ENCODE results near the gene CAB39. TPM values are rescaled to one million over a fixed set of nuclear protein-coding genes. Genes with fewer than 3 reads are reported as not detected.

Gene CAB39
- polyA plus RNA-seq, 1 of the 3 experiments (the other 2 are of a cell fraction), result 15.7 TPM

DNA sequence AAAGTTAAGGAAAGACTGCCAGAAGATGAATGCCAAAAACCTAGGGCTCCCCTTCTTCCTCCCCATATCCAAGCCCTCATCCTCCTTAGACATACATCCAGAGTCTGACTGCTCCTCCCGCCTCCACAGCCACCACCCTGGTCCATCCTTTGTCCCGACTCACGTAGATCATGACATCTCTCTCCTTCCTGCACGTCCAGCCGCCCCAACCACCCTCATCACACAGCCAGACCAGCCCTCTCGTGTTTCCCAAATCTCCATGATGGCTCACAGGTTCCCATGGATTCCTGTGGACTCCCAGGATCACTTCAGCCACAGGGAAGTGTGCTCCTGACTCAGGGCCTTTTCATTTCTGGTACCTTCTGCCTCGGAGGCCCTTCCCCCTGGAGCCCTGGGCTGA lies 47.8 kb upstream of the CAB39 start:
- Histone ChIP-seq H3K4me3 (ENCODE audit: low read depth in 2 of 2, low read length in 1 of 2) (no peak overlapping the region), H3K79me2 (ENCODE audit: insufficient read depth) (no peaks in the 10 kb centered on the region), H3K4me1 (ENCODE audit: control insufficient read depth in 1 of 2, insufficient read depth in 2 of 2, low read depth in 1 of 2, low read length in 1 of 2) (peaks cover 0 to 4% of the 10 kb centered on the region in 2 experiments; a peak in 1 of 4 replicates), H3K9ac (no peak overlapping the region), H3K9me3 (no peaks in the 10 kb centered on the region), H3K27ac (ENCODE audit: low read depth in 2 of 2, low read length in 1 of 2) (no peak overlapping the region), H3F3A (replicated peaks; ENCODE audit: insufficient read depth) (no peaks in the 10 kb centered on the region), H3K9me2 (no peaks in the 10 kb centered on the region), H3K36me3 (replicated peaks in 1 of 2; ENCODE audit: control insufficient read depth in 1 of 2, insufficient read depth in 2 of 2, low read length in 1 of 2) (no peaks in the 10 kb centered on the region), H3K27me3 (ENCODE audit: insufficient read depth) (no peaks in the 10 kb centered on the region), H3K4me2 (no peak overlapping the region), H4K20me1 (ENCODE audit: insufficient read depth) (no peaks in the 10 kb centered on the region), H2AFZ (ENCODE audit: low read depth) (no peak overlapping the region)
- 88% methylated on average over 7 of the region's 7 CpGs for WGBS (ENCODE audit: low lambda C conversion rate)
- ChIA-PET POLR2A (no interaction called here), CTCF (interaction anchor here (1.2 kb wide), 1 partner anchor 134 kb away, joined by 4 read pairs; no protein-coding TSS in a partner anchor)
- TF ChIP-seq FOSL2 (IDR thresholded peaks at IDR 0.05; ENCODE audit: borderline replicate concordance, low read depth) (no peak), MXI1 (IDR thresholded peaks at IDR 0.05; ENCODE audit: low read depth, low read length) (no peak), SIN3A (IDR thresholded peaks at IDR 0.05; ENCODE audit: borderline replicate concordance, low read depth, low read length) (no peak), SMC3 (IDR thresholded peaks at IDR 0.05; ENCODE audit: low read depth, low read length) (no peak), TCF12 (IDR thresholded peaks at IDR 0.05) (no peak)
- TF ChIP-seq, protein P1, sequence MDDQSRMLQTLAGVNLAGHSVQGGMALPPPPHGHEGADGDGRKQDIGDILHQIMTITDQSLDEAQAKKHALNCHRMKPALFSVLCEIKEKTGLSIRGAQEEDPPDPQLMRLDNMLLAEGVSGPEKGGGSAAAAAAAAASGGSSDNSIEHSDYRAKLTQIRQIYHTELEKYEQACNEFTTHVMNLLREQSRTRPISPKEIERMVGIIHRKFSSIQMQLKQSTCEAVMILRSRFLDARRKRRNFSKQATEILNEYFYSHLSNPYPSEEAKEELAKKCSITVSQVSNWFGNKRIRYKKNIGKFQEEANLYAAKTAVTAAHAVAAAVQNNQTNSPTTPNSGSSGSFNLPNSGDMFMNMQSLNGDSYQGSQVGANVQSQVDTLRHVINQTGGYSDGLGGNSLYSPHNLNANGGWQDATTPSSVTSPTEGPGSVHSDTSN (IDR thresholded peaks at IDR 0.05), result no peak
- TF ChIP-seq, protein P2, sequence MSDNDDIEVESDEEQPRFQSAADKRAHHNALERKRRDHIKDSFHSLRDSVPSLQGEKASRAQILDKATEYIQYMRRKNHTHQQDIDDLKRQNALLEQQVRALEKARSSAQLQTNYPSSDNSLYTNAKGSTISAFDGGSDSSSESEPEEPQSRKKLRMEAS (IDR thresholded peaks at IDR 0.05; ENCODE audit: low read depth), result no peak
- TF ChIP-seq, protein P3, sequence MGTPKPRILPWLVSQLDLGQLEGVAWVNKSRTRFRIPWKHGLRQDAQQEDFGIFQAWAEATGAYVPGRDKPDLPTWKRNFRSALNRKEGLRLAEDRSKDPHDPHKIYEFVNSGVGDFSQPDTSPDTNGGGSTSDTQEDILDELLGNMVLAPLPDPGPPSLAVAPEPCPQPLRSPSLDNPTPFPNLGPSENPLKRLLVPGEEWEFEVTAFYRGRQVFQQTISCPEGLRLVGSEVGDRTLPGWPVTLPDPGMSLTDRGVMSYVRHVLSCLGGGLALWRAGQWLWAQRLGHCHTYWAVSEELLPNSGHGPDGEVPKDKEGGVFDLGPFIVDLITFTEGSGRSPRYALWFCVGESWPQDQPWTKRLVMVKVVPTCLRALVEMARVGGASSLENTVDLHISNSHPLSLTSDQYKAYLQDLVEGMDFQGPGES (IDR thresholded peaks at IDR 0.05; ENCODE audit: low read depth, low read length), result no peak
- no peak for DNase-seq

DNA sequence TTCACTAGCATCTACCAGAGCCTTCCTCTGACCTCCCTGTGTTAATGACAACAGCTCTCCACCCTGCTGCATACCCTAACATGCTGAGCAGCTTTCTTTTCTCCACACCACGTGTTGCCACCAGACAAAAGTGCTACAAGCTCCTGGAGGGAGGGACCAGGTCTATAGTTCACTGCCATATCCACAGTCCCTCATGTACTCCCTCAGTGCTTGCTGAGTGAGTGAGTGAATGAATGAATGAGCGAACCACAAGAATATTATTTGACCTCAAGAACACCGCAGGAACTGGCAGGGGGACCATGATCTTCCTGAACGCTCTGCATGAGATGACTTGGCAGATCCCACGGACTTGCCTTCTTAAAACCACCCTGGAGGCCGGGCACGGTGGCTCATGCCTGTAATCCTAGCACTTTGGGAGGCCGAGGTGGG lies 47.4 kb upstream of the CAB39 start:
- Histone ChIP-seq H3K9ac (no peak overlapping the region), H3K79me2 (ENCODE audit: insufficient read depth) (no peaks in the 10 kb centered on the region), H3K9me3 (no peaks in the 10 kb centered on the region), H3F3A (replicated peaks; ENCODE audit: insufficient read depth) (no peaks in the 10 kb centered on the region), H3K36me3 (replicated peaks in 1 of 2; ENCODE audit: control insufficient read depth in 1 of 2, insufficient read depth in 2 of 2, low read length in 1 of 2) (no peaks in the 10 kb centered on the region), H2AFZ (ENCODE audit: low read depth) (no peak overlapping the region), H3K4me2 (no peak overlapping the region), H4K20me1 (ENCODE audit: insufficient read depth) (no peaks in the 10 kb centered on the region), H3K4me1 (ENCODE audit: control insufficient read depth in 1 of 2, insufficient read depth in 2 of 2, low read depth in 1 of 2, low read length in 1 of 2) (peaks cover 0 to 4% of the 10 kb centered on the region in 2 experiments; a peak in 1 of 4 replicates), H3K27ac (ENCODE audit: low read depth in 2 of 2, low read length in 1 of 2) (no peak overlapping the region), H3K27me3 (ENCODE audit: insufficient read depth) (no peaks in the 10 kb centered on the region), H3K9me2 (no peaks in the 10 kb centered on the region), H3K4me3 (ENCODE audit: low read depth in 2 of 2, low read length in 1 of 2) (no peak overlapping the region)
- WGBS (ENCODE audit: low lambda C conversion rate), result 90% methylated on average over 8 of the region's 8 CpGs
- ChIA-PET CTCF (interaction anchor here (1.2 kb wide), 1 partner anchor 133 kb away, joined by 4 read pairs; no protein-coding TSS in a partner anchor), POLR2A (no interaction called here)
- no peak for DNase-seq
- TF ChIP-seq RAD21 (IDR thresholded peaks at IDR 0.05; ENCODE audit: low read length) (no peak), ELF1 (IDR thresholded peaks at IDR 0.05) (no peak), GABPA (IDR thresholded peaks at IDR 0.05; ENCODE audit: low read depth) (no peak), NRF1 (IDR thresholded peaks at IDR 0.05; ENCODE audit: low read depth, low read length) (no peak), SIN3A (IDR thresholded peaks at IDR 0.05; ENCODE audit: borderline replicate concordance, low read depth, low read length) (no peak), MEF2A (IDR thresholded peaks at IDR 0.05; ENCODE audit: borderline replicate concordance, low read depth) (no peak), EP300 (IDR thresholded peaks at IDR 0.05; ENCODE audit: borderline replicate concordance in 1 of 2, low read depth in 1 of 2, low read length in 1 of 2) (no peak), TCF12 (IDR thresholded peaks at IDR 0.05) (no peak), RFX5 (IDR thresholded peaks at IDR 0.05; ENCODE audit: low read length) (no peak), FOXM1 (IDR thresholded peaks at IDR 0.05; ENCODE audit: low read depth) (no peak), RXRA (IDR thresholded peaks at IDR 0.05; ENCODE audit: borderline replicate concordance, low read depth) (no peak), JUND (IDR thresholded peaks at IDR 0.05) (no peak)
- TF ChIP-seq, protein P2 (IDR thresholded peaks at IDR 0.05; ENCODE audit: low read depth), result no peak
- TF ChIP-seq, protein P4, sequence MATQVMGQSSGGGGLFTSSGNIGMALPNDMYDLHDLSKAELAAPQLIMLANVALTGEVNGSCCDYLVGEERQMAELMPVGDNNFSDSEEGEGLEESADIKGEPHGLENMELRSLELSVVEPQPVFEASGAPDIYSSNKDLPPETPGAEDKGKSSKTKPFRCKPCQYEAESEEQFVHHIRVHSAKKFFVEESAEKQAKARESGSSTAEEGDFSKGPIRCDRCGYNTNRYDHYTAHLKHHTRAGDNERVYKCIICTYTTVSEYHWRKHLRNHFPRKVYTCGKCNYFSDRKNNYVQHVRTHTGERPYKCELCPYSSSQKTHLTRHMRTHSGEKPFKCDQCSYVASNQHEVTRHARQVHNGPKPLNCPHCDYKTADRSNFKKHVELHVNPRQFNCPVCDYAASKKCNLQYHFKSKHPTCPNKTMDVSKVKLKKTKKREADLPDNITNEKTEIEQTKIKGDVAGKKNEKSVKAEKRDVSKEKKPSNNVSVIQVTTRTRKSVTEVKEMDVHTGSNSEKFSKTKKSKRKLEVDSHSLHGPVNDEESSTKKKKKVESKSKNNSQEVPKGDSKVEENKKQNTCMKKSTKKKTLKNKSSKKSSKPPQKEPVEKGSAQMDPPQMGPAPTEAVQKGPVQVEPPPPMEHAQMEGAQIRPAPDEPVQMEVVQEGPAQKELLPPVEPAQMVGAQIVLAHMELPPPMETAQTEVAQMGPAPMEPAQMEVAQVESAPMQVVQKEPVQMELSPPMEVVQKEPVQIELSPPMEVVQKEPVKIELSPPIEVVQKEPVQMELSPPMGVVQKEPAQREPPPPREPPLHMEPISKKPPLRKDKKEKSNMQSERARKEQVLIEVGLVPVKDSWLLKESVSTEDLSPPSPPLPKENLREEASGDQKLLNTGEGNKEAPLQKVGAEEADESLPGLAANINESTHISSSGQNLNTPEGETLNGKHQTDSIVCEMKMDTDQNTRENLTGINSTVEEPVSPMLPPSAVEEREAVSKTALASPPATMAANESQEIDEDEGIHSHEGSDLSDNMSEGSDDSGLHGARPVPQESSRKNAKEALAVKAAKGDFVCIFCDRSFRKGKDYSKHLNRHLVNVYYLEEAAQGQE (IDR thresholded peaks at IDR 0.05; ENCODE audit: low read depth, low read length), result no peak
- TF ChIP-seq, protein P3 (IDR thresholded peaks at IDR 0.05; ENCODE audit: low read depth, low read length), result no peak
- TF ChIP-seq, protein P5, sequence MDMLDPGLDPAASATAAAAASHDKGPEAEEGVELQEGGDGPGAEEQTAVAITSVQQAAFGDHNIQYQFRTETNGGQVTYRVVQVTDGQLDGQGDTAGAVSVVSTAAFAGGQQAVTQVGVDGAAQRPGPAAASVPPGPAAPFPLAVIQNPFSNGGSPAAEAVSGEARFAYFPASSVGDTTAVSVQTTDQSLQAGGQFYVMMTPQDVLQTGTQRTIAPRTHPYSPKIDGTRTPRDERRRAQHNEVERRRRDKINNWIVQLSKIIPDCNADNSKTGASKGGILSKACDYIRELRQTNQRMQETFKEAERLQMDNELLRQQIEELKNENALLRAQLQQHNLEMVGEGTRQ (IDR thresholded peaks at IDR 0.05; ENCODE audit: borderline replicate concordance, low read depth, low read length), result no peak

Data from SK-N-SH (cell line).